ENCODE data around the gene MYMK.

- no peak for TF ChIP-seq CTCF (IDR thresholded peaks at IDR 0.05)
- no peak for TF ChIP-seq POLR2A (IDR thresholded peaks at IDR 0.05)
These were observed at the start of gene MYMK for GRCh38 chr9:133524679-133525228.
